ENCODE data around the gene CAMP.

DNA sequence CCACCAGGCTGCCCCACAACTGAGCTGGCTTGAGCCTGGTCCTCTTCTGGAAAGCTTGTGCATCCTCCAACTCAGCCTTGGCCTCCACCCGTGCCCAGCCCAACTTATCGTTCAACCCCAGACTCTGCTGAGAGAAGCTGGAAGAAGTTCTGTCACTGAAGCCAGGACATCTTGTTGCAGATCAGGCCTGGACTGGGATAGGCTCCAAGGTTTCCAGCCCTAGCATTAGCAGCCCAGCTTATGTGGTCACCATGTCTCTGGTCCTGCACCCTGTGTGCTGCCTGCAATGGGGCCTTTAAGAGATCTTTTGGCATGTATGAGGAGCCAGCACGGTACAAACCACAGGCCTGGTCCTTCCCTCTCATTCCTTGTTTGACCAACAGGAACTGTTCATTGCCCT lies 15.2 kb upstream of the CAMP start:
- TF ChIP-seq, protein P1, sequence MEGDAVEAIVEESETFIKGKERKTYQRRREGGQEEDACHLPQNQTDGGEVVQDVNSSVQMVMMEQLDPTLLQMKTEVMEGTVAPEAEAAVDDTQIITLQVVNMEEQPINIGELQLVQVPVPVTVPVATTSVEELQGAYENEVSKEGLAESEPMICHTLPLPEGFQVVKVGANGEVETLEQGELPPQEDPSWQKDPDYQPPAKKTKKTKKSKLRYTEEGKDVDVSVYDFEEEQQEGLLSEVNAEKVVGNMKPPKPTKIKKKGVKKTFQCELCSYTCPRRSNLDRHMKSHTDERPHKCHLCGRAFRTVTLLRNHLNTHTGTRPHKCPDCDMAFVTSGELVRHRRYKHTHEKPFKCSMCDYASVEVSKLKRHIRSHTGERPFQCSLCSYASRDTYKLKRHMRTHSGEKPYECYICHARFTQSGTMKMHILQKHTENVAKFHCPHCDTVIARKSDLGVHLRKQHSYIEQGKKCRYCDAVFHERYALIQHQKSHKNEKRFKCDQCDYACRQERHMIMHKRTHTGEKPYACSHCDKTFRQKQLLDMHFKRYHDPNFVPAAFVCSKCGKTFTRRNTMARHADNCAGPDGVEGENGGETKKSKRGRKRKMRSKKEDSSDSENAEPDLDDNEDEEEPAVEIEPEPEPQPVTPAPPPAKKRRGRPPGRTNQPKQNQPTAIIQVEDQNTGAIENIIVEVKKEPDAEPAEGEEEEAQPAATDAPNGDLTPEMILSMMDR (conservative IDR thresholded peaks at IDR 0.05): no peak
- no peak for TF ChIP-seq ZFX (IDR thresholded peaks at IDR 0.05)
